GM20000 (cell line): ENCODE data around the gene DNER.

Experiments used
- DNase-seq: peaks from one replicate; pipeline ENCODE4 v3.0.0; 2012; ENCODE audit warnings: low spot score
- TF ChIP-seq, protein P1 (sequence below): IDR thresholded peaks from 2 replicates; pipeline ENCODE4 v1.5.1; 2012; ENCODE audit warnings: mild to moderate bottlenecking, control low read depth; ENCODE audit errors: extremely low read depth, missing control alignments

The DNER gene

DNA sequence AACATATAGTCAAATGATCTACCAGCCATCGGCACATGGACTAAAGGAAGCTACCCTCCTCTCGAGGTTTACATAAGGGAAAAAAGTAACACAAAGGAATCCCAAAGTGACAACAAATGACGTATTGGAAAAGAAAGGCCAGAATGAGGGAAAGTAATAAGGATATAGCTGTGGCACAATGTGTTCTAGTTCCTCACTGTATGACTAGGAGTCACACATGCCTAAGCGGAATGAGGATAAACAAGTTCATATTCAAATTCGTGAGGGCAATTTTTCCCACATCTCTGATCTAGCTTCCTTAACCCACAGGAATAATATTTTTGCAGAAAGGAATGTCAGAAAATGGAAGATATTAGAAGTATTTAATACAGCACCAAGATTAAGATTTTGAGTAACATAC lies 281.0 kb downstream of the DNER start:
- TF ChIP-seq, protein P1, sequence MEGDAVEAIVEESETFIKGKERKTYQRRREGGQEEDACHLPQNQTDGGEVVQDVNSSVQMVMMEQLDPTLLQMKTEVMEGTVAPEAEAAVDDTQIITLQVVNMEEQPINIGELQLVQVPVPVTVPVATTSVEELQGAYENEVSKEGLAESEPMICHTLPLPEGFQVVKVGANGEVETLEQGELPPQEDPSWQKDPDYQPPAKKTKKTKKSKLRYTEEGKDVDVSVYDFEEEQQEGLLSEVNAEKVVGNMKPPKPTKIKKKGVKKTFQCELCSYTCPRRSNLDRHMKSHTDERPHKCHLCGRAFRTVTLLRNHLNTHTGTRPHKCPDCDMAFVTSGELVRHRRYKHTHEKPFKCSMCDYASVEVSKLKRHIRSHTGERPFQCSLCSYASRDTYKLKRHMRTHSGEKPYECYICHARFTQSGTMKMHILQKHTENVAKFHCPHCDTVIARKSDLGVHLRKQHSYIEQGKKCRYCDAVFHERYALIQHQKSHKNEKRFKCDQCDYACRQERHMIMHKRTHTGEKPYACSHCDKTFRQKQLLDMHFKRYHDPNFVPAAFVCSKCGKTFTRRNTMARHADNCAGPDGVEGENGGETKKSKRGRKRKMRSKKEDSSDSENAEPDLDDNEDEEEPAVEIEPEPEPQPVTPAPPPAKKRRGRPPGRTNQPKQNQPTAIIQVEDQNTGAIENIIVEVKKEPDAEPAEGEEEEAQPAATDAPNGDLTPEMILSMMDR = no peak
- no peak for DNase-seq

DNA sequence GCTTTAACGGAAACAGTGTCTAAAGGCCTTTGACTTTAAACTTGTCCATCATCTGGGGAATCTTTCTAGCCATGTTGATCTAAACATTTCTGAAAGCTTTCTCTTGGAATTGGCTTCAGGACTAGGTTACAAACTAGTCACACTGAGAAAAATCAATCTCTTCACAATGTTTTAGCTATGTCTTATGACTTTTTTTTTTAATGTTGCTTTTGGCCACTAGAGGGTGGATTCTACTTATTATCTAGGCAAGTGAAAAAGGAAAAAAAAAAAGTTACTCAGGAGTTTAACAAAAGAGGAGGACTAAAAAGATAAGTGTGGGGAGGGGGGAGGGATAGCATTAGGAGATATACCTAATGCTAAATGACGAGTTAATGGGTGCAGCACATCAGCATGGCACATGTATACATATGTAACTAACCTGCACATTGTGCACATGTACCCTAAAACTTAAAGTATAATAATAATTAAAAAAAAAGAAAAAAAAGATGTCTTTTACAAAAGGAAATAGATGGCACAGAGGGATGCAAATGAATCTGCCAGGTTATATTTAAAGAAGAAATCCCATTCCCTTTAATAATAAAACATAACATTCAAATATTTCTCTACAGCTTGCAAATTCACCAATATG lies 282.9 kb downstream of the DNER start:
- TF ChIP-seq, protein P1 = no peak
- no peak for DNase-seq

DNA sequence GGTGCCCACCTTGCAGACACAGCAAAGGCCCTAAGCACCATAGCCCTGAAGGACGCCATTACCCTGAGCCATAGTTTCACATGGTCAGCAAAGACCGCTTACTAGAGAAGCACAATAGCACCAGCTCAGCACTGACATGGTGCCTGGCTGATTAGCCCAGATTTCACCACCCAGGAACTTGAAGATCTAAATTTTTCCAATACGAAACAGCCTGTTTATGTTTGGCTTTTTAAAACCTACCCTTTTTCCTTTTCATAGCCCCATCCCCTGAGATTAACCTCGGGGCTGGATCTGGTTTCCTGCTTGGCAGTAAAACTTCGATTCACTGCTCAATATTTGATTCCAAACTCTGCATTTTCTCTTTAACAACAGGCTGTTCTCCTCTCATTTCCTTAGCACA lies 284.8 kb downstream of the DNER start:
- TF ChIP-seq, protein P1 = no peak
- no peak for DNase-seq

DNA sequence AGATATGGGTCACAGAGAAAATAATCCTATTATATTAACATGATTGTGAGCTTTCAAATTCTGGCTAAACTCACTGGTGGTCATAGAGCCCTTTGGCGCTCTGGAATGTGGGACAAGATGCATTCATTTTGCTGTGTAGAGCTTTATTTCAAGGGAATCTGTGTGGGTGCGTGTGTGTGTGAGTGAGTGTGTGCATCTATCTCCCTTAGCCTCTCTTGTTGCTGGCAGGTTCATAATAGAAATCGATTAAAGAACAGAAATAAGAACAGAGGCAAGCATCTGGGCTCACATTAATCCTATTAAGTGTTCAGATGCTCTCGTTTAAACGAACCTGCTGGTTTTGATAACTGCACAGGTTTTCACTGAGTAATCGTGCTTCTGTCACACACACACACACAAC lies 287.9 kb downstream of the DNER start:
- TF ChIP-seq, protein P1 = no peak
- no peak for DNase-seq

DNA sequence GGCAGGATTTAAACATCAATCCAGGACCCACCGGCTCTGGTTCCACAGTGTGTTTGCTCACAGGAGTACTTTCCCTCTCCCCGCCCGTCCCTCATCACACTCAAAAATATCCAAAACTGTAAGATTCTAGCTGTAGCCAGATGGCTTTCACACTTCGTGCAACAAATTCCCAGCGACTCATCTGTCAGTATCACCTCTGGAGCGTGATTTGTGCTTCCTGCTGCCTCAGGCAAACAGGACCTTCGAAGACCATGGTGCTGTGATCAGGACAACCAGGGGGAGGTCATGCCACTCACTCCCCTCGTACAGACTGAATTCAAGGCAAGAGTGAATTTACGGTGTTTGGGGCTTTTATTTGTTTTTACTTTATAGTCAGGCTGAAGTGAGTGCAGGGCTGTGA lies 288.8 kb downstream of the DNER start:
- DNase-seq = no peak
- TF ChIP-seq, protein P1 = no peak

DNA sequence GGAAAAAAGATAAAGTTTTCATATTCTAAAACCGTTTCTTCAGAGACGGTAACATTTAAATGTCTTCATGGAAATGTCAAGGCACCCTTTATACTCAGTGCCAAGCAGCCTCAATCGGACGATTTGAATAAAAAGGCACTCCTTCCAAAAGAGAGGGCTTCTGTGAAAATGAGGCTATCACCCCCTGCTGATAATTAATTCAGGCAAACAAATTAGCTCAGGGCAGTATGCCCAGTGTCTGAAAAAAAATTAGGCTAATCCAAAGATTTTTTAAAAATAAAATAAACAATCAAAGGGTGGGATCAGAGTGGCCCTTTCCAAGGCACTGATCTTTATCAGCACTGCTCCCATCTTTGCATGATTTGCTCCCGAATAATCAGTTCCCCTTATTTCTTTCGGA lies 292.3 kb downstream of the DNER start:
- TF ChIP-seq, protein P1 = no peak

DNA sequence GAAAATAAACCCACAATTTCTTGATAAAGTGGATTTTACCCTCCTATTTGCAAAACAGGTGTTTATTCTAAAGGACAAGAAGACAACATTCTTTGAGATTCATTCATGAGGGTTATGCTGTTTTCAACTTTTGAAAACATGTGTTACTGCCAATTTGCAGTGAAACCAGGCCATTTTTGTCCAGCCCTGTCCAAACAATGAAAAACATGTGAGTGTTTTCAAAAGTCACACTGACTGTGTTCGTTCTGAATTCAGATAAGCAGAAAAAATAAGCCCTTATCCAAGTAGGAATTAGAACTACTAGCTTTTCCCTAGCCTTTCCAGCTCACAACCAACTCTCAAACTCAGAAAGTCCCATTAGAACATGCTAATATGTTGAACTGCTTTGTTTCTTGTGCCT lies 295.2 kb downstream of the DNER start:
- DNase-seq = no peak
- TF ChIP-seq, protein P1 = no peak

More for the DNA sequence above, 292.3 kb downstream of the DNER start:
- DNase-seq = no peak
